HG02678 (cell line): ENCODE measurements around the gene CRELD2.
"Not testable (repeated sequence)": the region's sequence is repeated elsewhere in the genome, so short reads cannot be mapped to it uniquely, and the experiment has no call there.

ENCODE experiments used
- ATAC-seq: cut with Tn5 transposase; IDR thresholded peaks from one replicate; pipeline ENCODE4 v1.9.1; 2021; ENCODE audit warnings: mild to moderate bottlenecking, moderate library complexity; ENCODE audit not compliant: unreplicated experiment

Gene CRELD2

GRCh38 chr22:49943405-49943765, 25.0 kb downstream of the CRELD2 start:
- ATAC-seq, result no peak

DNA sequence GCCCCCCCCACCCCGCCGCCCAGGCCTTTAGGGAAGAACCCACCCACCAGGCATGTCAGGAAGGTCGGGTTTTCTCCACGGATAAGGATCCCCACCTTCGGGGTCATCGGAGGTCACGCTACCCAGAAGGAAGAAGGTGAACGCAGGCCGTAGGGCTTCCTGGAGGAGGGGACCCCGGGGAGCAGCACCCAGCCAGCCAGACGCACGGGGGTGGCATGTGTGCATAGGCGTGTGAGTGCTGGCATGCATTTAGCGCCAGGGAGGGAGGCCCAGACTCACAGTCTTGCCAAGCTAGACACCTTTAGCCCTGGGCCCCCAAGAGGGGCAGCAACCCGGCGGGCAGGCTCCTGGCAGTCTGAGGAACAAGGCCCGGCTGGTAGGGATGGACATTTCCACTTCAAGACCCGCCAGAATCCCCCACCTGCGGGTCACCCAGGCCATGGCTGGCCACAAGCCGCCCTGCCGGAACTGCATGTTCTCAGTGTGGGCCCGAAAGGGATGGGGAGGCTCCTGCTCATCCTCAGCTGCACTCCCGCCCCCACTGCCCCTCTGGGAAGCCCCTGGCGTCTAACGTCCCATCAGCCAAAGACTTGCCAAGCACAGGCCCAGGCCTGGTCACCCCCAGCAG, 25.5 kb downstream of the CRELD2 start:
- no peak for ATAC-seq

GRCh38 chr22:49944399-49944891, 26.0 kb downstream of the CRELD2 start:
- no peak for ATAC-seq

DNA sequence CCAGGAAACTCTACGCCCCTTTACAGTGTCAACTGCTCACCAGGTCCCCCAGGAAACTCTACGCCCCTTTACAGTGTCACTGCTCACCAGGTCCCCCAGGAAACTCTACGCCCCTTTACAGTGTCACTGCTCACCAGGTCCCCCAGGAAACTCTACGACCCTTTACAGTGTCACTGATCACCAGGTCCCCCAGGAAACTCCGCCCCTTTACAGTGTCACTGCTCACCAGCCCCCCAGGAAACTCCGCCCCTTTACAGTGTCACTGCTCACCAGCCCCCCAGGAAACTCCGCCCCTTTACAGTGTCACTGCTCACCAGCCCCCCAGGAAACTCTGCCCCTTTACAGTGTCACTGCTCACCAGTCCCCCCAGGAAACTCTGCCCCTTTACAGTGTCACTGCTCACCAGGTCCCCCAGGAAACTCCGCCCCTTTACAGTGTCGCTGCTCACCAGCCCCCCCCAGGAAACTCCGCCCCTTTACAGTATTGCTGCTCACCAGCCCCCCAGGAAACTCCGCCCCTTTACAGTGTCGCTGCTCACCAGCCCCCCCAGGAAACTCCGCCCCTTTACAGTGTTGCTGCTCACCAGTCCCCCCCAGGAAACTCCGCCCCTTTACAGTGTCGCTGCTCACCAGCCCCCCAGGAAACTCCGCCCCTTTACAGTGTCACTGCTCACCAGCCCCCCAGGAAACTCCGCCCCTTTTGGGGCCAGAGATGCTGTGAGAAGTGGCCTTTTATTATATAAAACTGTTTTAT, 26.8 kb downstream of the CRELD2 start:
- ATAC-seq, result not testable (repeated sequence)

DNA sequence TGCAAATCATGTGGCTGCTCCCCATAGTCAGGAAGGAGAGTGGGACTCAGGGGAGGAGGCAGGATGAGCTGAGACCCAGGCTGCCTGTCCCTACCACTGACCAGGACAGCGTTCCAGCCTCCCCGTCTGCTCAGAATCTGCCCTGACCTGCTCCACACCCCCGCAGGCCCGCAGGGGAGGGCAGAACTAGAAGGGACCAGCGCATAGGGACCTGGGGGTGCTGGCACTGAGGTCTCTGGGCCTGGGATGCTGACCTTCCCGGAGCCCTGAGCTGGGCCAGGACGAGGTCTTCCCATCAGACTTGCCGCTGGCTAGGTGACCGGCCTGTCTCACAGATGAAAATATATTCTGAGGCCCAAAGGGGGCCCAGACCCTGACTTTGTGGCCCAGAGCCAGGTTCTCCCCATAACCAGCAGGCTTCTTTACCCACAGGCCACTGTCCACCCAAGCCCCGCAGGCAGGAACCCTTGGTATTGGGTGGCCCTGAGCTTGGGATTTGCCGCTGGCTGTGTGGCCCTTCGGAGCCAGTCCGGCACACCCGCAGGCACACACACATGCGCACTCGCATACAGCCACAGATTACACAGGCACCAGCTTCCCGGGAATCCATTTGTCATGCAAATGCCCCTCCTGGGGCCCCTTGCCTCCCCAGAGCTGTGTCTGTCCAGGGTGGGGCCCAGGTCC, 28.3 kb downstream of the CRELD2 start:
- ATAC-seq, result no peak

- no peak for ATAC-seq
Observed at GRCh38 chr22:49947296-49947622, 28.8 kb downstream of the CRELD2 start.

GRCh38 chr22:49948116-49948957, 29.9 kb downstream of the CRELD2 start:
- ATAC-seq, result no peak

DNA sequence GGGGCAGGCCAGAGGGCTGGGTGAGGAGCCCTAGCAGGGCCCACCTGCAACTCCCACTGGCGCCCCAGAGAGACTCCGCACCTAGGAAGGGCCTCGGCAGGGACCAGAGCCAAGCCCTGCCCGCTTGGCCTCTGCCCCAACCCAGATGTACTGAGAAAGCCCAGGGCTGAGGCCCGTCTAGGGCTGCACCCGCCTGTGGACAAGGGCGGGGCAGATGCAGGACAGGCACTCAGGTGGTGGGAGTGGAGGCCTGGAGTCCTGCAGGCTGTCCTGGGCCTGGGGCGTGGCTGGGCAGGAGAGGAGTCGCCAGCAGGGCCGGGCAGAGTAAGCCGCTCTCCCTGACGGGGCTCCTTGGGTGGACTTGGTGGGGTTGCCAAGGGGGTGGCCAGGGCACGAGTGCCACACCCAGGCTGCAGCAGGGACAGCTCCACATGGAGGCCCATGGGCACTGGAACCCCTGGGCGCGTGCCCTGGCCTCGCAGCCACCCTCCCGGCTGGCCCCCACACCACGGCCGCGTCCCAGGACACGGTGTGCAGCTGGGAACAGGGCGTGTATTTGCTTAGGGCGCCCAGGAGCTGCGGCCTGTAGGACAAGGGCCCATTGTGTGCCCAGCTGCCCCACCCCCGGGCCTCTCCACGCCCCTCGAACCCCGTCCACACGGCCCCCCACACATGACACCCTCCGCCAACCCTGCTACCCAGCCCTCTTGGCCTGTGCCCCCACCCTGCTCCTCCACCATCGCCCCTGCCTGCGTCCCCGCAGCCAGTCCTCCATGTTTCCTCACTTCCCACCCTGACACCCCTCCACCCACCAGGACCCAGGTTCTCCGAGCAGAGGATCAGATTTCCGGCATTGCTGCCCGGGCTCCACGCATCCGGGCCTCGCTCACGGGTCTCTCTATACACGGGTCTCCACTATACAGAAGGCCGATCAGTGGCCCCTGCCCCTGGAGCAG, 30.8 kb downstream of the CRELD2 start:
- ATAC-seq, result no peak

DNA sequence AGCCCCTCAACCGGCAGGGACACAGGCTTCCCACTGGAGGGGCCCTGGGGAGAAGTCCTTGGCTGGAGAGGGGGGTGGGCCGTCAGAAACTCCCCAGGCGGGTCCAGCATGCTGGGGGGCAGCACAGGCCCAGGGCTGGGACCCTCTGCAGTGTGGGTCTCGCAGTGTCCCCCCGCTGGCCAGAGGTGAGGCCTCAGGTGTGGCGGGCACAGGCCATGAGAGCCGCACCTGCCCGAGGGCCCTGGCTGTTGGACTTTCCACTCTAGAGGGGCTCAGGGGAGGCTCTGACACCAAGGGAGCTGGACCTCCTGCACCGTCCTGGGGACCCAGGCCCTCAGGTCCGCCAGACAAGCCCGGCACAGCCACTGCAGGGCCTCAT, 31.5 kb downstream of the CRELD2 start:
- no peak for ATAC-seq

GRCh38 chr22:49950396-49950994, 32.1 kb downstream of the CRELD2 start:
- ATAC-seq, result no peak

DNA sequence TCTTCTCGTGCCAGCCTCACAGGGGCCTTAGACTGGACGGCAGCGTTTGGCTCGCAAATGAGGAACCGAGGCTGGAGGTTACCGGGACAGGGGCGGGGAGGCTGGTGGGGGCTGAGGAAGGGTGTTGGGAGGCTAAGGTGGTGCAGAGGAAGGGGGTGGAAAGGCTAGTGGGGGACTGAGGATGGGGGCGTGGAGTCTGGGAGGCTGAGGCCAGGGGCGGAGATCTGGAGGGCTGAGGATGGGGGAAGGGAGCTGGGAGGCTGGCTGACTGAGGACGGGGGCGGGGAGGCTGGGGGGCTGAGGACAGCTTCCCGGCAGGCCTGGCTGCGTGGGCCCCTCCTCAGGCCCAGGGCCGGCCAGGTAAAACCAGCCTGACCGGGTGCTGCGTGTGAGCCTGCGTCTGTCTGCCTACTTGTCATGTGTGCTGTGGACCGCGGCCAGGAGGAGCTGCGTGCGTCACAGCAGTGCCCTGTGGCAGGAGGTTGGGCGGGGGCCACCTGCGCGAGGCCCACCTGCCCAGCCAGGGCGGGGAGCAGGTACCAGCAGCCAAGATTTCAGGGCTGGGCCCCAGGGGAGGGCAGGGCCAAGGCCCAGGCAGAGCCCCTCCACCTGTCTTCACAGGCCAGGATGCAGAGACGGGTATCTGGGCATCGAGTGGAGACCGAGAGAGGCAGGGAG, 32.7 kb downstream of the CRELD2 start:
- ATAC-seq, result no peak

GRCh38 chr22:49951678-49951985, 33.2 kb downstream of the CRELD2 start:
- ATAC-seq, result no peak

DNA sequence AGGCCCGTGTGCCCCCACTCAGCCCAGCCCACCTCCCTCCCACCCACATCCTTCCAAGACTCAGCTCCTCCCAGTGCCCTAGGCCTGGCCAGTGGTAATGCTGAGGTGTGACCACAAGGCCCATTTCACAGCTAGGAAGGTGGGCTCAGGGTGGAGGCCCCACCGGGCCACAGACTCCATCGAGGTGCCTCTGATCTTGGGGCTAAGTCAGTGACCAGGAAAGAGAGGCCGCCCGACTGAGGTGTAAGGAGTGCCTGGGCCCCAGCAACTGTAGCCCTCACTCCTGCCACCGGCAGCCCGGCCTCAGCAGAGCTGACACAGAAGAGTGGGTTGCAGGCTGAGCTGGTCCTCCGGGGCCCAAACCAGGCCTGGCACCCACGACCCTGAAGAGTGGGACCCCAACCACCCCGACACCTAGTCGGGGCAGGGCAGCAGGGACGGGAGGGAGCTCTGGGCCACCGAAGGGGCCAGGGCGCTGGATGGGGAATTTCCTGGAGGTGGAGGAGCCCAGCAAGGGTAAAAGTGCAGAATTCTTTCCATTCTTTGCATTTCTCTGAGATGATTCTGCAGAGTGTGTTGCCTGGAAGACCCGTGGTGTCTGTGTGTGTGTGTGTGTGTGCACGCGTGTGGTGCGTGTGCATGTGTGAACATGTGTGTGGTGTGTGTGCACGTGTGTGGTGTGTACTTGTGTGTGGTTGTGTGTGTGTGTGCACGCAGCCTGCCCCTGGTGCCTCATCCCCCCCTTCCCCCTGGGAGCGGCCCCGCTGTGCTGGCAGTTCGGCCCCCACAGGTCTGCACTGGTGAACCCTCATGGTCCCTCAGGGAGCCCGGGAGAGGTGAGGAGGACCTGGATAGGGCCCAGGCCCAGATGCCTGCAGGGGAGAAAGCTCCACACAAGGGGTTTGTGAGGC, 33.8 kb downstream of the CRELD2 start:
- ATAC-seq, result no peak

GRCh38 chr22:49953027-49953679, 34.7 kb downstream of the CRELD2 start:
- ATAC-seq, result no peak

- no peak for ATAC-seq
Observed at GRCh38 chr22:49953680-49954344, 35.4 kb downstream of the CRELD2 start.

DNA sequence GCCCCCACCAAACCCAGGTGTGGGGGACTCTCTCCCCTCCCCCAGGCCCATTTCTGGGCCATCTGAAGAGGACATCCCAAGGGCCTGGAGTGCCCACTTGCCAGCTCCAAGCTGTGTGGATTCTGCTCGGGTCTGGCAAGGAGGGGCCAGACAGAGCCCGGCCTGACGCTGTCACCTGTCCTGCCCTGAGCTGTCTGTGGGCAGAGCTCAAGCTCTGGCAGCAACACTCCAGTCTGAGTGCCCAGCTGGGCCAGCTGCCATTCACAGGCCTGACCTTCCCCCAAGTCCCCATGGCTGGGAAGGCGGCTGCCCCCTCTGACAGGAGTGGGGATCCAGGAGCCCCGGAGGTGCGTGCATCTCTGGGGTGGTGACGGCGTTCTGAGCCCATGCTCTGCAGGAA, 35.9 kb downstream of the CRELD2 start:
- ATAC-seq, result no peak

GRCh38 chr22:49954991-49955580, 36.7 kb downstream of the CRELD2 start:
- no peak for ATAC-seq
